Left renal pelvis (tissue), 4 donors: ENCODE data around the gene ITM2A. TPM values are rescaled to one million over a fixed set of nuclear protein-coding genes. Genes with fewer than 3 reads are reported as not detected.

Experiments used
- DNase-seq, 4 donors: peaks; one replicate each; pipeline ENCODE4 v3.0.0-alpha.2; 2013; ENCODE audit warnings: low read depth in 4 of 4, low spot score in 3 of 4
- polyA plus RNA-seq, 4 donors: library from polyadenylated mRNA; unstranded; fragments of 120-200 nt; gene quantifications; one replicate each; pipeline ENCODE4 v1.2.1, GENCODE V29; 2013; ENCODE audit not compliant: insufficient read length in 4 of 4

The ITM2A gene
- 100 to 1,000 TPM in 3 of 4 donors, 10 to 100 TPM in 1; 76.1 to 943 (median 128) TPM for polyA plus RNA-seq

- peak in 1 of 4 donors; percentile 9 for DNase-seq
These were observed at the start of gene ITM2A for GRCh38 chrX:79366873-79367749. Gene ITM2A (minus strand): TSS chrX:79367334. CDS start chrX:79367215, 119 bp downstream.

- no peak for DNase-seq
These were observed 47.9 kb upstream of the ITM2A start for GRCh38 chrX:79415056-79415455.

GRCh38 chrX:79413963-79414362 lies 46.8 kb upstream of the ITM2A start:
- DNase-seq = no peak

- no peak for DNase-seq
These were observed 45.8 kb upstream of the ITM2A start for GRCh38 chrX:79412972-79413371.

GRCh38 chrX:79412166-79412565 lies 45.0 kb upstream of the ITM2A start:
- DNase-seq = no peak

- no peak for DNase-seq
These were observed 42.5 kb upstream of the ITM2A start for GRCh38 chrX:79409657-79410056.

GRCh38 chrX:79408623-79409322 lies 41.6 kb upstream of the ITM2A start:
- no peak for DNase-seq

GRCh38 chrX:79400623-79401022 lies 33.5 kb upstream of the ITM2A start:
- no peak for DNase-seq

GRCh38 chrX:79375340-79375739 lies 8.2 kb upstream of the ITM2A start:
- no peak for DNase-seq

GRCh38 chrX:79371640-79372039 lies 4.5 kb upstream of the ITM2A start:
- DNase-seq = no peak

GRCh38 chrX:79371101-79371500 lies 4.0 kb upstream of the ITM2A start:
- DNase-seq = no peak

- DNase-seq = no peak
These were observed 2.7 kb upstream of the ITM2A start for GRCh38 chrX:79369871-79370270.

- DNase-seq = no peak
These were observed 1.3 kb upstream of the ITM2A start for GRCh38 chrX:79368441-79368840.

- DNase-seq = no peak
These were observed 773 bp upstream of the ITM2A start for GRCh38 chrX:79367907-79368306.

GRCh38 chrX:79366556-79366872 lies 620 bp downstream of the ITM2A start:
- DNase-seq = no peak

GRCh38 chrX:79365591-79365990 lies 1.5 kb downstream of the ITM2A start:
- DNase-seq = no peak

- no peak for DNase-seq
These were observed 2.8 kb downstream of the ITM2A start for GRCh38 chrX:79364306-79364705.

- DNase-seq = no peak
These were observed 5.8 kb downstream of the ITM2A start for GRCh38 chrX:79361192-79361870.

GRCh38 chrX:79336869-79337815 lies 30.0 kb downstream of the ITM2A start:
- DNase-seq = no peak

GRCh38 chrX:79330022-79330421 lies 37.1 kb downstream of the ITM2A start:
- no peak for DNase-seq
